SK-N-SH (cell line): Measurements from ENCODE around the gene MYH6. TPM values are rescaled to one million over a fixed set of nuclear protein-coding genes. Genes with fewer than 3 reads are reported as not detected.

Experiments
- CTCF ChIA-PET: fragments of 300-600, 350-600 bp; formaldehyde crosslinking; extraction: SDS; loops from one replicate; lab custom pipeline; 2021; lab: Yijun Ruan, JAX
- POLR2A ChIA-PET: fragments of 350-600 bp; sonication (Branson Sonifier 250); formaldehyde crosslinking; extraction: SDS; loops from one replicate; lab custom pipeline; 2020; ENCODE audit warnings: antibody characterized with exemption, inconsistent platforms; lab: Yijun Ruan, JAX
- DNase-seq: peaks from one replicate; pipeline ENCODE4 v3.0.0; 2012
- H2AFZ ChIP-seq: fragments of 200-600 bp; sonication (generic); 2 replicates; pipeline ENCODE4 v1.8.1; 2016; ENCODE audit warnings: antibody characterized with exemption, mild to moderate bottlenecking, low read depth
- H3F3A ChIP-seq: fragments of 200-600 bp; sonication (generic); replicated peaks from 2 replicates; pipeline ENCODE3; 2016; ENCODE audit warnings: antibody characterized with exemption, mild to moderate bottlenecking; ENCODE audit not compliant: insufficient read depth
- H3K27ac ChIP-seq, 2 experiments: fragments of 200-500 bp in 1 of 2; fragments of 200-600 bp in 1 of 2; sonication (Bioruptor generic) in 1 of 2; sonication (generic), shearing (Covaris generic) in 1 of 2; 2 replicates each; pipeline versions ENCODE4 v1.5.1 to v1.6.1; 2014 to 2016; ENCODE audit warnings: low read depth in 2 of 2, inconsistent platforms in 1 of 2, low read length in 1 of 2, mild to moderate bottlenecking in 1 of 2, mixed read lengths in 1 of 2
- H3K27me3 ChIP-seq: fragments of 200-600 bp; sonication (generic), shearing (Covaris generic); 2 replicates; pipeline ENCODE4 v1.6.1; 2016; ENCODE audit warnings: mixed run types; ENCODE audit not compliant: insufficient read depth
- H3K36me3 ChIP-seq, 2 experiments: fragments of 200-500 bp in 1 of 2; fragments of 200-600 bp in 1 of 2; sonication (Bioruptor generic) in 1 of 2; sonication (generic) in 1 of 2; replicated peaks in 1 of 2; 2 replicates each; pipeline versions ENCODE3 to v1.5.1; 2014 to 2016; ENCODE audit warnings: low read length in 1 of 2, mild to moderate bottlenecking in 1 of 2; ENCODE audit not compliant: insufficient read depth in 2 of 2, control insufficient read depth in 1 of 2
- H3K4me1 ChIP-seq, 2 experiments: fragments of 200-500 bp in 1 of 2; fragments of 200-600 bp in 1 of 2; sonication (Bioruptor generic) in 1 of 2; sonication (generic), shearing (Covaris generic) in 1 of 2; 2 replicates each; pipeline versions ENCODE4 v1.5.1 to v1.6.1; 2014 to 2016; ENCODE audit warnings: low read depth in 1 of 2, low read length in 1 of 2, mixed run types in 1 of 2; ENCODE audit not compliant: insufficient read depth in 2 of 2, control insufficient read depth in 1 of 2
- H3K4me2 ChIP-seq: fragments of 200-600 bp; sonication (generic), shearing (Covaris generic); 2 replicates; pipeline ENCODE4 v1.6.1; 2017; ENCODE audit warnings: mixed run types
- H3K4me3 ChIP-seq, 2 experiments: fragments of 200-500 bp in 1 of 2; fragments of 200-600 bp in 1 of 2; sonication (Bioruptor generic) in 1 of 2; sonication (generic), shearing (Covaris generic) in 1 of 2; 2 replicates each; pipeline versions ENCODE4 v1.5.1 to v1.8.1; 2014 to 2016; ENCODE audit warnings: low read depth in 2 of 2, inconsistent platforms in 1 of 2, low read length in 1 of 2, mild to moderate bottlenecking in 1 of 2, mixed read lengths in 1 of 2, moderate library complexity in 1 of 2
- H3K79me2 ChIP-seq: fragments of 200-600 bp; sonication (generic); 2 replicates; pipeline ENCODE4 v1.8.1; 2017; ENCODE audit warnings: mild to moderate bottlenecking; ENCODE audit not compliant: insufficient read depth
- H3K9ac ChIP-seq: fragments of 200-600 bp; sonication (generic); 2 replicates; pipeline ENCODE4 v1.6.1; 2017; ENCODE audit warnings: mixed run types
- H3K9me2 ChIP-seq: fragments of 200-600 bp; sonication (generic); 2 replicates; pipeline ENCODE4 v1.6.1; 2017; ENCODE audit warnings: mixed run types
- H3K9me3 ChIP-seq: fragments of 200-600 bp; sonication (generic); 2 replicates; pipeline ENCODE4 v1.6.1; 2017; ENCODE audit warnings: mixed run types, mild to moderate bottlenecking, moderate library complexity
- H4K20me1 ChIP-seq: fragments of 200-600 bp; sonication (generic); 2 replicates; pipeline ENCODE4 v1.6.1; 2017; ENCODE audit warnings: mild to moderate bottlenecking, mixed run types; ENCODE audit not compliant: insufficient read depth
- ELF1 ChIP-seq: IDR thresholded peaks from 2 replicates; pipeline ENCODE4 v1.4.0; 2012
- EP300 ChIP-seq, 2 experiments: IDR thresholded peaks; 2 replicates each; pipeline versions ENCODE4 v1.4.0 to v1.6.1; 2012; ENCODE audit warnings: borderline replicate concordance in 1 of 2, low read depth in 1 of 2, low read length in 1 of 2
- FOXJ3 ChIP-seq: sonication (generic); formaldehyde crosslinking; IDR thresholded peaks from 2 replicates; pipeline ENCODE4 v1.5.1; 2020; ENCODE audit warnings: mild to moderate bottlenecking, missing genetic modification reagents
- GABPA ChIP-seq: IDR thresholded peaks from 2 replicates; pipeline ENCODE4 v1.4.0; 2012; ENCODE audit warnings: low read depth, mild to moderate bottlenecking
- JUND ChIP-seq: IDR thresholded peaks from 2 replicates; pipeline ENCODE4 v1.4.0; 2012
- MXI1 ChIP-seq: IDR thresholded peaks from 2 replicates; pipeline ENCODE4 v1.6.1; 2012; ENCODE audit warnings: mild to moderate bottlenecking, low read depth, low read length, improper control_type of control experiment
- NFIC ChIP-seq: IDR thresholded peaks from 2 replicates; pipeline ENCODE4 v1.4.0; 2012; ENCODE audit warnings: borderline replicate concordance
- RAD21 ChIP-seq: IDR thresholded peaks from 2 replicates; pipeline ENCODE4 v1.6.1; 2012; ENCODE audit warnings: mild to moderate bottlenecking, low read length
- RCOR1 ChIP-seq: fragments of 150-350 bp; IDR thresholded peaks from 2 replicates; pipeline ENCODE4 v1.6.1; 2017; ENCODE audit warnings: antibody characterized with exemption, low read length
- SIN3A ChIP-seq: IDR thresholded peaks from 2 replicates; pipeline ENCODE4 v1.6.1; 2012; ENCODE audit warnings: low read depth, mild to moderate bottlenecking, low read length, moderate library complexity, borderline replicate concordance
- USF1 ChIP-seq: IDR thresholded peaks from 2 replicates; pipeline ENCODE4 v1.4.0; 2012; ENCODE audit warnings: low read depth, borderline replicate concordance
- USF2 ChIP-seq: fragments of 150-350 bp; IDR thresholded peaks from 2 replicates; pipeline ENCODE4 v1.6.1; 2017; ENCODE audit warnings: antibody characterized with exemption, low read length, low read depth, borderline replicate concordance
- whole genome bisulfite sequencing: methylation state at CpG from one replicate; pipeline ENCODE4 v1.1.6; 2017; ENCODE audit warnings: low lambda C conversion rate; 5-methylcytosine and 5-hydroxymethylcytosine counted together
- polyA plus RNA-seq, 3 experiments: library from polyadenylated mRNA; depleted of rRNA; stranded (reverse); fragments of >200 nt; gene quantifications; 2 replicates each; pipeline ENCODE4 v1.2.3, GENCODE V29; 2012
- TF ChIP-seq, protein P1 (sequence below): IDR thresholded peaks from 2 replicates; pipeline ENCODE4 v1.6.1; 2012; ENCODE audit warnings: mild to moderate bottlenecking, low read depth, low read length, moderate library complexity

The MYH6 gene
- polyA plus RNA-seq, 1 of the 3 experiments (the other 2 are of a cell fraction): not detected

- TF ChIP-seq EP300 (IDR thresholded peaks at IDR 0.05; ENCODE audit: borderline replicate concordance in 1 of 2, low read depth in 1 of 2, low read length in 1 of 2) (no peak), FOXJ3 (CRISPR knock-in tag) (no peak), USF2 (no peak), NFIC (no peak), ELF1 (no peak)
- TF ChIP-seq, protein P1, sequence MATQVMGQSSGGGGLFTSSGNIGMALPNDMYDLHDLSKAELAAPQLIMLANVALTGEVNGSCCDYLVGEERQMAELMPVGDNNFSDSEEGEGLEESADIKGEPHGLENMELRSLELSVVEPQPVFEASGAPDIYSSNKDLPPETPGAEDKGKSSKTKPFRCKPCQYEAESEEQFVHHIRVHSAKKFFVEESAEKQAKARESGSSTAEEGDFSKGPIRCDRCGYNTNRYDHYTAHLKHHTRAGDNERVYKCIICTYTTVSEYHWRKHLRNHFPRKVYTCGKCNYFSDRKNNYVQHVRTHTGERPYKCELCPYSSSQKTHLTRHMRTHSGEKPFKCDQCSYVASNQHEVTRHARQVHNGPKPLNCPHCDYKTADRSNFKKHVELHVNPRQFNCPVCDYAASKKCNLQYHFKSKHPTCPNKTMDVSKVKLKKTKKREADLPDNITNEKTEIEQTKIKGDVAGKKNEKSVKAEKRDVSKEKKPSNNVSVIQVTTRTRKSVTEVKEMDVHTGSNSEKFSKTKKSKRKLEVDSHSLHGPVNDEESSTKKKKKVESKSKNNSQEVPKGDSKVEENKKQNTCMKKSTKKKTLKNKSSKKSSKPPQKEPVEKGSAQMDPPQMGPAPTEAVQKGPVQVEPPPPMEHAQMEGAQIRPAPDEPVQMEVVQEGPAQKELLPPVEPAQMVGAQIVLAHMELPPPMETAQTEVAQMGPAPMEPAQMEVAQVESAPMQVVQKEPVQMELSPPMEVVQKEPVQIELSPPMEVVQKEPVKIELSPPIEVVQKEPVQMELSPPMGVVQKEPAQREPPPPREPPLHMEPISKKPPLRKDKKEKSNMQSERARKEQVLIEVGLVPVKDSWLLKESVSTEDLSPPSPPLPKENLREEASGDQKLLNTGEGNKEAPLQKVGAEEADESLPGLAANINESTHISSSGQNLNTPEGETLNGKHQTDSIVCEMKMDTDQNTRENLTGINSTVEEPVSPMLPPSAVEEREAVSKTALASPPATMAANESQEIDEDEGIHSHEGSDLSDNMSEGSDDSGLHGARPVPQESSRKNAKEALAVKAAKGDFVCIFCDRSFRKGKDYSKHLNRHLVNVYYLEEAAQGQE: no peak
Measured at GRCh38 chr14:23425169-23425568, 17.1 kb upstream of the MYH6 start (continued).

GRCh38 chr14:23423657-23424056, 15.6 kb upstream of the MYH6 start:
- Histone ChIP-seq H2AFZ (no peak overlapping the region), H3K27ac (no peak overlapping the region), H3K4me3 (no peak overlapping the region), H4K20me1 (no peaks in the 10 kb centered on the region), H3F3A (no peaks in the 10 kb centered on the region), H3K27me3 (peaks cover 6% of the 10 kb centered on the region), H3K9me3 (no peaks in the 10 kb centered on the region), H3K4me2 (no peak overlapping the region), H3K36me3 (no peaks in the 10 kb centered on the region), H3K79me2 (no peaks in the 10 kb centered on the region)
- ChIA-PET POLR2A (no interaction called here), CTCF (interaction anchor here (3.2 kb wide), 1 partner anchor 44 kb away, joined by 11 read pairs; no protein-coding TSS in a partner anchor)
- no peak for DNase-seq
- no peak for TF ChIP-seq MXI1
- no peak for TF ChIP-seq RAD21
- no peak for TF ChIP-seq EP300 (IDR thresholded peaks at IDR 0.05; ENCODE audit: borderline replicate concordance in 1 of 2, low read depth in 1 of 2, low read length in 1 of 2)
- TF ChIP-seq RCOR1: no peak
- TF ChIP-seq, protein P1: no peak
- TF ChIP-seq JUND: no peak
- no peak for TF ChIP-seq SIN3A
- no peak for TF ChIP-seq GABPA
- no peak for TF ChIP-seq USF1
- TF ChIP-seq, all 33 proteins: peak for 0
- 57% methylated on average over 5 of the region's 6 CpGs for WGBS
- Histone ChIP-seq H3K4me1 (no peaks in the 10 kb centered on the region), H3K9me2 (no peaks in the 10 kb centered on the region), H3K9ac (no peak overlapping the region)
